SK-N-SH (cell line): Measurements from ENCODE around the gene TULP4. TPM values are rescaled to one million over a fixed set of nuclear protein-coding genes. Genes with fewer than 3 reads are reported as not detected.

ENCODE experiments used
- CTCF ChIA-PET: fragments of 300-600, 350-600 bp; formaldehyde crosslinking; extraction: SDS; loops from one replicate; lab custom pipeline; 2021; lab: Yijun Ruan, JAX
- POLR2A ChIA-PET: fragments of 350-600 bp; sonication (Branson Sonifier 250); formaldehyde crosslinking; extraction: SDS; loops from one replicate; lab custom pipeline; 2020; ENCODE audit warnings: antibody characterized with exemption, inconsistent platforms; lab: Yijun Ruan, JAX
- DNase-seq: peaks from one replicate; pipeline ENCODE4 v3.0.0; 2012
- H2AFZ ChIP-seq: fragments of 200-600 bp; sonication (generic); 2 replicates; pipeline ENCODE4 v1.8.1; 2016; ENCODE audit warnings: antibody characterized with exemption, mild to moderate bottlenecking, low read depth
- H3F3A ChIP-seq: fragments of 200-600 bp; sonication (generic); replicated peaks from 2 replicates; pipeline ENCODE3; 2016; ENCODE audit warnings: antibody characterized with exemption, mild to moderate bottlenecking; ENCODE audit not compliant: insufficient read depth
- H3K27ac ChIP-seq, 2 experiments: fragments of 200-500 bp in 1 of 2; fragments of 200-600 bp in 1 of 2; sonication (Bioruptor generic) in 1 of 2; sonication (generic), shearing (Covaris generic) in 1 of 2; 2 replicates each; pipeline versions ENCODE4 v1.5.1 to v1.6.1; 2014 to 2016; ENCODE audit warnings: low read depth in 2 of 2, inconsistent platforms in 1 of 2, low read length in 1 of 2, mild to moderate bottlenecking in 1 of 2, mixed read lengths in 1 of 2
- H3K27me3 ChIP-seq: fragments of 200-600 bp; sonication (generic), shearing (Covaris generic); 2 replicates; pipeline ENCODE4 v1.6.1; 2016; ENCODE audit warnings: mixed run types; ENCODE audit not compliant: insufficient read depth
- H3K36me3 ChIP-seq, 2 experiments: fragments of 200-500 bp in 1 of 2; fragments of 200-600 bp in 1 of 2; sonication (Bioruptor generic) in 1 of 2; sonication (generic) in 1 of 2; replicated peaks in 1 of 2; 2 replicates each; pipeline versions ENCODE3 to v1.5.1; 2014 to 2016; ENCODE audit warnings: low read length in 1 of 2, mild to moderate bottlenecking in 1 of 2; ENCODE audit not compliant: insufficient read depth in 2 of 2, control insufficient read depth in 1 of 2
- H3K4me1 ChIP-seq, 2 experiments: fragments of 200-500 bp in 1 of 2; fragments of 200-600 bp in 1 of 2; sonication (Bioruptor generic) in 1 of 2; sonication (generic), shearing (Covaris generic) in 1 of 2; 2 replicates each; pipeline versions ENCODE4 v1.5.1 to v1.6.1; 2014 to 2016; ENCODE audit warnings: low read depth in 1 of 2, low read length in 1 of 2, mixed run types in 1 of 2; ENCODE audit not compliant: insufficient read depth in 2 of 2, control insufficient read depth in 1 of 2
- H3K4me2 ChIP-seq: fragments of 200-600 bp; sonication (generic), shearing (Covaris generic); 2 replicates; pipeline ENCODE4 v1.6.1; 2017; ENCODE audit warnings: mixed run types
- H3K4me3 ChIP-seq, 2 experiments: fragments of 200-500 bp in 1 of 2; fragments of 200-600 bp in 1 of 2; sonication (Bioruptor generic) in 1 of 2; sonication (generic), shearing (Covaris generic) in 1 of 2; 2 replicates each; pipeline versions ENCODE4 v1.5.1 to v1.8.1; 2014 to 2016; ENCODE audit warnings: low read depth in 2 of 2, inconsistent platforms in 1 of 2, low read length in 1 of 2, mild to moderate bottlenecking in 1 of 2, mixed read lengths in 1 of 2, moderate library complexity in 1 of 2
- H3K79me2 ChIP-seq: fragments of 200-600 bp; sonication (generic); 2 replicates; pipeline ENCODE4 v1.8.1; 2017; ENCODE audit warnings: mild to moderate bottlenecking; ENCODE audit not compliant: insufficient read depth
- H3K9ac ChIP-seq: fragments of 200-600 bp; sonication (generic); 2 replicates; pipeline ENCODE4 v1.6.1; 2017; ENCODE audit warnings: mixed run types
- H3K9me2 ChIP-seq: fragments of 200-600 bp; sonication (generic); 2 replicates; pipeline ENCODE4 v1.6.1; 2017; ENCODE audit warnings: mixed run types
- H3K9me3 ChIP-seq: fragments of 200-600 bp; sonication (generic); 2 replicates; pipeline ENCODE4 v1.6.1; 2017; ENCODE audit warnings: mixed run types, mild to moderate bottlenecking, moderate library complexity
- H4K20me1 ChIP-seq: fragments of 200-600 bp; sonication (generic); 2 replicates; pipeline ENCODE4 v1.6.1; 2017; ENCODE audit warnings: mild to moderate bottlenecking, mixed run types; ENCODE audit not compliant: insufficient read depth
- CHD2 ChIP-seq: fragments of 150-350 bp; IDR thresholded peaks from 2 replicates; pipeline ENCODE4 v1.6.1; 2018; ENCODE audit warnings: low read length; ENCODE audit not compliant: partially characterized antibody
- ELF1 ChIP-seq: IDR thresholded peaks from 2 replicates; pipeline ENCODE4 v1.4.0; 2012
- EP300 ChIP-seq, 2 experiments: IDR thresholded peaks; 2 replicates each; pipeline versions ENCODE4 v1.4.0 to v1.6.1; 2012; ENCODE audit warnings: borderline replicate concordance in 1 of 2, low read depth in 1 of 2, low read length in 1 of 2
- GATA2 ChIP-seq: sonication (generic); formaldehyde crosslinking; IDR thresholded peaks from 2 replicates; pipeline ENCODE4 v1.5.0; 2020; ENCODE audit warnings: mild to moderate bottlenecking, missing genetic modification reagents
- MXI1 ChIP-seq: IDR thresholded peaks from 2 replicates; pipeline ENCODE4 v1.6.1; 2012; ENCODE audit warnings: mild to moderate bottlenecking, low read depth, low read length, improper control_type of control experiment
- NFIC ChIP-seq: IDR thresholded peaks from 2 replicates; pipeline ENCODE4 v1.4.0; 2012; ENCODE audit warnings: borderline replicate concordance
- POLR2AphosphoS5 ChIP-seq: IDR thresholded peaks from 2 replicates; pipeline ENCODE4 v1.6.1; 2012; ENCODE audit warnings: low read depth, low read length
- RCOR1 ChIP-seq: fragments of 150-350 bp; IDR thresholded peaks from 2 replicates; pipeline ENCODE4 v1.6.1; 2017; ENCODE audit warnings: antibody characterized with exemption, low read length
- SIN3A ChIP-seq: IDR thresholded peaks from 2 replicates; pipeline ENCODE4 v1.6.1; 2012; ENCODE audit warnings: low read depth, mild to moderate bottlenecking, low read length, moderate library complexity, borderline replicate concordance
- TAF1 ChIP-seq: IDR thresholded peaks from 2 replicates; pipeline ENCODE4 v1.6.1; 2012; ENCODE audit warnings: low read depth, mild to moderate bottlenecking, low read length, moderate library complexity, borderline replicate concordance
- USF2 ChIP-seq: fragments of 150-350 bp; IDR thresholded peaks from 2 replicates; pipeline ENCODE4 v1.6.1; 2017; ENCODE audit warnings: antibody characterized with exemption, low read length, low read depth, borderline replicate concordance
- YY1 ChIP-seq: IDR thresholded peaks from 2 replicates; pipeline ENCODE4 v1.4.0; 2012; ENCODE audit warnings: low read depth, mild to moderate bottlenecking
- ZBTB33 ChIP-seq: IDR thresholded peaks from 2 replicates; pipeline ENCODE4 v1.4.0; 2012; ENCODE audit warnings: low read depth, borderline replicate concordance
- WGBS: methylation state at CpG from one replicate; pipeline ENCODE4 v1.1.6; 2017; ENCODE audit warnings: low lambda C conversion rate; 5-methylcytosine and 5-hydroxymethylcytosine counted together
- polyA plus RNA-seq, 3 experiments: library from polyadenylated mRNA; depleted of rRNA; stranded (reverse); fragments of >200 nt; gene quantifications; 2 replicates each; pipeline ENCODE4 v1.2.3, GENCODE V29; 2012
- TF ChIP-seq, protein P1 (sequence below): IDR thresholded peaks from 2 replicates; pipeline ENCODE4 v1.4.0; 2012; ENCODE audit warnings: low read depth, borderline replicate concordance

TULP4 gene
- polyA plus RNA-seq, 1 of the 3 experiments (the other 2 are of a cell fraction): 5.9 TPM

GRCh38 chr6:158517038-158517437 lies 204.8 kb downstream of the TULP4 start:
- H3K4me3 ChIP-seq: no peak overlapping the region
- H3K9me3 ChIP-seq: no peaks in the 10 kb centered on the region
- TF ChIP-seq MXI1 (no peak), EP300 (IDR thresholded peaks at IDR 0.05; ENCODE audit: borderline replicate concordance in 1 of 2, low read depth in 1 of 2, low read length in 1 of 2) (no peak), POLR2AphosphoS5 (no peak), ELF1 (no peak), GATA2 (CRISPR knock-in tag) (no peak), NFIC (no peak), YY1 (no peak), ZBTB33 (no peak), CHD2 (no peak), RCOR1 (no peak), SIN3A (no peak), USF2 (no peak)
- TF ChIP-seq, protein P1, sequence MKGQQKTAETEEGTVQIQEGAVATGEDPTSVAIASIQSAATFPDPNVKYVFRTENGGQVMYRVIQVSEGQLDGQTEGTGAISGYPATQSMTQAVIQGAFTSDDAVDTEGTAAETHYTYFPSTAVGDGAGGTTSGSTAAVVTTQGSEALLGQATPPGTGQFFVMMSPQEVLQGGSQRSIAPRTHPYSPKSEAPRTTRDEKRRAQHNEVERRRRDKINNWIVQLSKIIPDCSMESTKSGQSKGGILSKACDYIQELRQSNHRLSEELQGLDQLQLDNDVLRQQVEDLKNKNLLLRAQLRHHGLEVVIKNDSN: no peak
- H3K36me3 ChIP-seq: no peaks in the 10 kb centered on the region
- 97% methylated on average over 8 of the region's 8 CpGs for WGBS
- H3K9ac ChIP-seq: no peak overlapping the region
- H3K27ac ChIP-seq: no peak overlapping the region
- POLR2A ChIA-PET: no interaction called here
- H3F3A ChIP-seq: peaks cover 14% of the 10 kb centered on the region
- H3K27me3 ChIP-seq: no peaks in the 10 kb centered on the region
- no peak for DNase-seq
- peaks cover 5 to 12% of the 10 kb centered on the region in 2 experiments; a peak in 3 of 4 replicates for H3K4me1 ChIP-seq
- H3K4me2 ChIP-seq: no peak overlapping the region
- no peaks in the 10 kb centered on the region for H4K20me1 ChIP-seq
- no peak overlapping the region for H2AFZ ChIP-seq
- H3K9me2 ChIP-seq: no peaks in the 10 kb centered on the region
- H3K79me2 ChIP-seq: no peaks in the 10 kb centered on the region
- CTCF ChIA-PET: interaction anchor here (0.9 to 4.6 kb wide), 2 partner anchors 296 to 303 kb away, joined by 4 to 22 read pairs; no protein-coding TSS in a partner anchor

- Histone ChIP-seq H3F3A (peaks cover 14% of the 10 kb centered on the region), H3K4me1 (peaks cover 5 to 12% of the 10 kb centered on the region in 2 experiments; a peak in 3 of 4 replicates), H3K9me2 (no peaks in the 10 kb centered on the region), H3K27ac (no peak overlapping the region), H3K27me3 (no peaks in the 10 kb centered on the region), H3K36me3 (no peaks in the 10 kb centered on the region), H4K20me1 (no peaks in the 10 kb centered on the region), H3K4me3 (no peak overlapping the region; a peak in 1 of 4 replicates), H3K9me3 (no peaks in the 10 kb centered on the region), H2AFZ (peak overlapping the region; percentile 91; the same call in 1 of the 2 replicates), H3K9ac (no peak overlapping the region), H3K79me2 (no peaks in the 10 kb centered on the region), H3K4me2 (peak overlapping the region; percentile 83)
- no peak for TF ChIP-seq CHD2
- TF ChIP-seq TAF1: no peak
- WGBS: 95% methylated on average over 5 of the region's 5 CpGs
- ChIA-PET CTCF (no interaction called here), POLR2A (no interaction called here)
- DNase-seq: no peak
Measured at GRCh38 chr6:158517581-158517980, 205.3 kb downstream of the TULP4 start.
